HUDEP-2 (cell line): ENCODE data around the gene KRTAP10-9.
"Not testable (repeated sequence)": the region's sequence is repeated elsewhere in the genome, so short reads cannot be mapped to it uniquely, and the experiment has no call there.

Source experiments
- DNase-seq, 76 experiments: peaks; one replicate each; lab custom pipeline; 2025; ENCODE audit not compliant: unreplicated experiment in 76 of 76; lab: John Stamatoyannopoulos, UW

The KRTAP10-9 gene

DNA sequence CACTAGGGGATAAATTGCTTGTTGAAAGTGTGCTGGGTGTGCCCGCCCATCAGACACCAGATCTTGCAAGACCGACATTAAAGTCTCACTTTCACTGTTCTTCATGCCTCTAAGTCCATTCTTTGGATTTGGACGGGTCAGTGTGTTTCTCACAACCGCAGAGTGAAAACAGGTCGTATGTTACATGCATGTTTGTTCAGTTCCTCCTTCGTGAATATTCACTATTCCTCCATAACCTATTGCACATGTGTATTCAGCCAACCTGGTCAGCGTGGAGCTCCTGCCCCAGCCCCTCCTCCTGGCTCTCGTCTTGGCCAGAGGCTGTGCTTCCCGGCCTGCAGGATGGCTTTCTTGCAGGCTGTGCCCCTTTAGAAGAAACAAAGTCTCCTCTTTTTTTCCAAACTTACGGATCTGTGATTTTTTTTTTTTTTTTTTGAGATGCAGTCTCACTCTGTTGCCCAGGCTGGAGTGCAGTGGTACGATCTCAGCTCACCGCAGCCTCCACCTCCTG is 32.4 kb upstream of the KRTAP10-9 start:
- peak in 49 of 76 experiments; percentile 19 to 88 (median 58) for DNase-seq

DNA sequence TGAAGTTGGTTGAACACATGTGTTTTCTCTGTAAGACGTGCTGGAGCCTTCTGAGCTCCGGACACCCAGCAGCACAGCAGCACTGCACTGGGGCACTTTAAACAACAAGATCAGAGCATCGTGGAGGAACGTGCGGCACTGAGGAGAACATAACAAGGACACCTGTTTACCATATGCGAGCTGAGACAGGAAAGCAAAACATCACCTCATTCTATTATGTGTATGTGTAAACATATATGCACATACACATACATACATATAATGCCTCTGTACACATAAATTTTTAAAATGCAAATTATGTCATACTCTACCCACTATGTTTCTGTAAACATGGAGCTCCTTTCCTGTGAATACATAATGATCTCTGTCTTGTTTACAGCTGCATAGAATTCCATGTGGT is 31.4 kb upstream of the KRTAP10-9 start:
- no peak for DNase-seq

DNA sequence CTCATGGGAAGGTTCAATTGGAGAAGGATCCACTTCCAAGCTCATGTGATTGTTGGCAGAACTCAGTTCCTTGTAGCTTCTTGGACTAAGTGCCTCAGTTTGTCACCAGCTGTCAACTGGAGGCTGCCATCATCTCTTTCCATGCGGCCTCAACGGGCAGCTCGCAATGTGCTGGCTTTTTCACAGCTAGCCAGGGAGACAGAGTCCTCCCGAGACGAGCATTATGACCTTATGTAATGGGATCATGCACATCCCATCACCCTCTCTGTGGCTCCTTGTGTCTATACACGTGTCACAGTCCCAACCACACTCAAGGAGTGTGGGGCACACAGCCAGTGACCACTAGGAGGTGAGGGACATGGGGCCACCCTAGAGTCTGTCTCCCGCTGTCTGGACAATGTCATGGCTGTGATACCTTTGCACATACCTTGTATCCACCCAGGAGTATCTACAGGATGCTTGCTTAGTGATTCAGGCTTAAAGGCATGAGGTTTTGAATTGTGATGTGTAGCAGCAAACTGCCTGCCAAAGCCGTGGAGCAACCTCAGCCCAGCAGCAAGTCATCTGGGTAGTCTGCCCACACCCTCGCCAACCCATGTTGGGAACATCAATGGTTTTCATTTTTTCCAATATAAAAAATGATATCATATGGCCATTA is 30.7 kb upstream of the KRTAP10-9 start:
- no peak for DNase-seq

DNA sequence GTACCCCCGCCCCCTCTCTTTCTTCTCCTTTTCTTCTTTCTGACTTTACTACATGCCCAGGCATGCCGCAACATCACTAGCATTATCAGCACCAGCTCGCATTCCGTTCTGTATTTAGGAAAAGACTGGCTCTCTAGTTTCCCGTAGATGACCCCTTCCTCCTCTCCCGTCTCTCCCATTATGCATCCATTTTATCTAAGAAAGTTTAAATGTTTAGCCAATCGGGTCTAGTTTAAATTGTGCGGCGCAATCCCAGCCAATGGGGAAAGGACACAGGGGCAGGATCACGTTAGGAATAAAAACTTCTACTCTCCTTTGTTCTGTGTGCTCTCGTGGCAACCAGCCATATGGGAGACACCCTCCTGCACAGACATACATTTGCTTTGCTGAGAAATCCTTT is 28.8 kb upstream of the KRTAP10-9 start:
- no peak for DNase-seq

DNA sequence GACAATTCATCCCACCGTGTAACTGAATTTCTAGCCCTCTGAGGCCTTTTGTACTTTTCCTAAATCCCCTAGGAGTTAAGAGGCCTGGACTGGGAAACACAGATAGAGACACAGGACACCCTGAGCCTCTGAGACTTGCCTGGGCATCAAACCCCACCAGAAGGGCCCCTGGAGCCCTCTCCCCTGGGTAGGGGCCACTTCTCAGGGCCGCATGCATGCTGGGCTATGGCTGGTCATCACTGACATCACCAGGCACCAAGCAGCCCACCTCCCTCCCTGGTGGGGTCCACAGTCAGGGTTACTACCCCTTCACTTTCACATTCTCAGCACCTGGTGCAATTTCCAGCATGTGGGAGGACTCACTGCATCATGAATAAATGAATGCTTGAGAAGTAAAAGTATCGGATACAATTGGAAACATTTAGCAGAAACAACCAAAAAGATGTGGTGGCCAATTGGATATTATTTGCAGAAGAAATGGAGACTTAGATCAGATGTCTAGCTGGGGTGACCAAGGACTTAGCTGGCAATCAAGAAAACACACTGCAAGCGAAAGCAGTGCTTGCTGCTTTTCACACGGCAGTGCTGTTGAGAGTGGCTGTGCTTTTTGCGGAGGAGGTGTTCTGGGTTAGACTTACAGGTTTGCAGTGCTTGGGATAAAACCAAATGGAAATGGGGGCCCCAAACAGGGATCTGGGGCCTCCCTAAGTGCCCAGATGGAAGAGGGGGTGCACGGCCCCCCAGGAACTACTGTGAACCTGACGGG is 27.4 kb upstream of the KRTAP10-9 start:
- no peak for DNase-seq

DNA sequence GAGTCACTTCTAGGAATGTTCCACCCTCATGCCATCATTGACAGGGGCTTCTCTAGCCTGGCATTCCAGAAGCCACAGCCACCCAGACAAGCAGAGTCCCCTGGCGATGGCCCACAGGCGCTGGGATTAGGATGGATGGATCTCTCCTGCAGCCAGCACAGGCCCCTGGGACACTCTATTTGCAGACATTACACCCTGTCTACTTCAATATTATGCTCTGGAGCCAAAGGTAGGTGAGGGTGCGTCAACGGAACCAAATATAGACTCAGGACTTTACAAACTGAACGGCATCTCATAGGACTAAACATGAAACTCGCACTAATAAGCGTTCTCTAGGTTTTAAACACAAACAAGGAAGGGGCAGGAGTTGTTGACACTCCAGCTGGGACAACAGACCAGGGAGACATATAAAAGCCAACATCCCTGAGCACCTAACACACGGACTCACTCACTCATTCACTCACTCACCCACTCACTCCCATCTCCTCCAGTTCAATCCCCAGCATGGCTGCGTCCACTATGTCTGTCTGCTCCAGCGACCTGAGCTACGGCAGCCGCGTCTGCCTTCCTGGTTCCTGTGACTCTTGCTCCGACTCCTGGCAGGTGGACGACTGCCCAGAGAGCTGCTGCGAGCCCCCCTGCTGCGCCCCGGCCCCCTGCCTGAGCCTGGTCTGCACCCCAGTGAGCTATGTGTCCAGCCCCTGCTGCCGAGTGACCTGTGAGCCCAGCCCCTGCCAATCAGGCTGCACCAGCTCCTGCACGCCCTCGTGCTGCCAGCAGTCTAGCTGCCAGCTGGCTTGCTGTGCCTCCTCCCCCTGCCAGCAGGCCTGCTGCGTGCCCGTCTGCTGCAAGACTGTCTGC is 26.5 kb upstream of the KRTAP10-9 start, which contains the start of gene KRTAP10-7:
TSS of gene KRTAP10-7 (plus strand) at position 480 of the 861 bp plus-strand sequence. CDS start at position 505, 25 bp downstream.
- DNase-seq, result not testable (repeated sequence)

DNA sequence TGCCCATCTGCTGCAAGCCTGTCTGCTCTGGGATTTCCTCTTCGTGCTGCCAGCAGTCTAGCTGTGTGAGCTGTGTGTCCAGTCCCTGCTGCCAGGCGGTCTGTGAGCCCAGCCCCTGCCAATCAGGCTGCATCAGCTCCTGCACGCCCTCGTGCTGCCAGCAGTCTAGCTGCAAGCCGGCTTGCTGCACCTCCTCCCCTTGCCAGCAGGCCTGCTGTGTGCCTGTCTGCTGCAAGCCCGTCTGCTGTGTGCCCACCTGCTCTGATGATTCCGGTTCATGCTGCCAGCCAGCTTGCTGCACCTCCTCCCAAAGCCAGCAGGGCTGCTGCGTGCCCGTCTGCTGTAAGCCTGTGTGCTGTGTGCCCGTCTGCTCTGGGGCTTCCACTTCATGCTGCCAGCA is 25.8 kb upstream of the KRTAP10-9 start:
- DNase-seq, result peak in 8 of 76 experiments; percentile 10 to 42 (median 21)

DNA sequence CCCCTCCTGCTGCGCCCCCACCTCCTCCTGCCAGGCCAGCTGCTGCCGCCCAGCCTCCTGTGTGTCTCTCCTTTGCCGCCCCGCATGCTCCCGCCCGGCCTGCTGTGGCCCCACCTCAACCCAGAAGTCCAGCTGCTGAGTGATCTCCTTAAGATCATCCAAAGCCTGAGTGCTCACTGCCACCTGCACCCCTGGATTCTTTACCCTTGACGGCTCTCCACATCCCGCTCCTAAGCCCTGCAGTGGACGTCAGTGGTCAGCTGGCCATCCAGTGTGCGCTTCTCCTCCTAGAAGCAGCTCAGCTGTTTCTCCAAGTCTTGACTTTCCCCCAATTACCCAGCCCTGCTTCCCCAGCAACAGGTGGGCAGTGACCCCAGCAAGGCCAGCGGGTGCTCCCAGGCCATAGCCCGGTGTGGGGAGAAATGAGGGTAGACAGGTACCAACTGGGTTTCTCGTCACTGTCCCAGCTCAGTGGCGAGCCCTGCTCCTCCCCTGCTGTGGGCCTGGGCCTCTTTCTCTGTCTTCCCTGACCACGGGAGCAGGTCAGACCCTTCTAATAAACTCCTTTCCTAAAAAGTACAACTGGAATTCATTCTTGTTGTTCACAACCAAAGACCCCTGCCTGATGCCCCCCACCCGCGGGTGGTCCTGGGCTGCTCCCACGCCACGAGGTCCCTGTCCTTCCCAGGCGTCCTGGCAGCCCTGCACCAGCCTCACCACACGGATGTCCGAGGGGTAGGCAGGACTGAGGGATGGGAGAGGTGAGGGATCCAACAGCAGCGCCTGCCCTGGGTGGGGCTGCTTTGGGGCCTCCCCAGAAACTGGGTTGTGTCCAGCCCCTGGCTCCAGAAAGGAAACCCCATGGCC is 25.1 kb upstream of the KRTAP10-9 start:
- DNase-seq, result no peak

DNA sequence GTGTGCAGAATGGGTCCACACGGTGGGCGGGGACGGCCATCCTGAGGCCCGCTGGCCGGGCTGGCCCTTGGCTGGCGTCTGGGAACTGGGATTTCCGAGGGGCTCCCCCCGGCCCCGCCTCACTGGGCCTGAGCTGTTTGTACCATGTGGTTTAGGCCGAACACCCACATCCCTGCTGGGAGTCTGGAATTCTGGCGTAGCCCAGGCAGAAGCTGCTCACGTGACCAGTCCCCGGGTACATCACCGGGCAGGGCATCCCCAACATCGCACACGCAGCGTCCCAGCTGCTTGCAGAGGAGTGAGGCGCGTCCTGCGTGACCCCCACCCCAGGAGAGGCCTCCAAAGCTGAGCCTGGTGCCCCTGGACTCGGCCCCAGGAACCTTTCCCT is 24.4 kb upstream of the KRTAP10-9 start:
- DNase-seq, result no peak

DNA sequence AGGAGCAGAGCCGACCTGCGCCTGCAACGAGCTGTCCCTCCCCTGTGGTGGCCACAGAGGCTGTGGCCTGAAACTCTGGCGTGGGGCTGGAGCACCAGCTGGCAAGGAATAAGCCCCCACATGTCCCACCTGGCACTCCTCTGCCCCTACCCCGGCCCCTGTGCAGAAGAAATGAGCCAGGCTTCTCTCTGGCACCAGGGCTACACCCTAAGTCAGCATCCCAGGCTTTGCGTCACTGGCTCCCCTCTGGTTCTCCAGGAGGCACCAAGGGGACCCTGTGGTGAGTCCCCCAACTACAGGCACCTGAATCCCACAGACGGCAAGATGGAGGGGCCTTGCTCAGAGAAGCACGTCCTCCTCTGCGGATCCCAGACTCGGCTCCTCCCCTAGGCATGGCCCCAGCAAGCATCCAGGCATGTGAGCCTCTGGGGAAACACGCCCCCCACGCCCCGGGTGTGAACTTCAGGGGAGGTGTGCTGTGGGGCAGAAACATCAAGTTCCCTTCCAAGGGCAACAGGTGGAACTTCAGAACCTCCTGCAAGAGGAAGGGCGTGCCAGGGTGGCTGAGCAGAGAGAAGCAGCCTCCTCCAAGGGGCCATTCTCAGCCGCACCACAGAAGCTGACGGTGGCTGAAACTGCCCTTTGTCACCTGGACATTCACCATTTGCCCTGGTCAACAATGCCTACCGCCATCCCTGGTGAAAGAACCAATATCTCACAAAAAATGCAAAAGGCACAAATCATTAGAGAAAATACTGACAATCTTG is 23.6 kb upstream of the KRTAP10-9 start:
- DNase-seq, result no peak

DNA sequence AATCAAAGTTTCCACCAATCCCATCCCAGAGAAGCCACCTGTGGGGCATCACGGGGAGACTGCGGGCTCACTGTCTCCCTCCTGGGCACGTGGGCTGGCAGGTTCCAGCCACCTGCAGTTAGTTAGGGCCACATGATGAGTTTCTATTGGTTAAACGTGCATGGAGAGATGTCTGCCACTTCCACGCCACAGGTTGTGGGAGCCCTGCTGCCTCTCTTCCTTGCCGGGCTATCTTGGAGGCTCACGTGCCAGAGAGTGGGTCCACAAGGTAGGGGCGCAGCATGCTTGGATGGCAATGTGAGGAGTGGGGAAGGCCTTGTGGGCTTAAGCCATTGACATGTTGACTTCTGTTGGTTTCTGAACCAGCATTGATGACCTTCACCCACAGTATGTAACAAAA is 23.0 kb upstream of the KRTAP10-9 start:
- no peak for DNase-seq

DNA sequence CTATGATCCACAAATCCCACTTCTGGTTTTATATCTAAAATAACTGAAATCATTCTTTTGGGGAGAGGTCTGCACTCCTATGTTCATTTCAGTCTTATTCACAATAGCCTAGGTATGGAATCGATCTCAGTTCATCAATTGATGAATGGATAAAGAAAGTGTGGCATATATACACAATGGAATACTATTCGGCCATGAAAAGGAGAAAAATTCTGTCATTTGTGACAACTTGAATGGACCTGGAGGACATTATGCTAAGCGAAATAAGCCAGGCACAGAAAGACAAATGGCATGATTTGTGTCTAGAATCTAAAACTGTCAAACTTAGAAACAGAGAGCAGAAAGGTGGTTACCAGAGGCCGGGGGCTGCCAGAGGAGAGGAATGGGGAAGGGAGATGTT is 20.4 kb upstream of the KRTAP10-9 start:
- DNase-seq, result no peak

DNA sequence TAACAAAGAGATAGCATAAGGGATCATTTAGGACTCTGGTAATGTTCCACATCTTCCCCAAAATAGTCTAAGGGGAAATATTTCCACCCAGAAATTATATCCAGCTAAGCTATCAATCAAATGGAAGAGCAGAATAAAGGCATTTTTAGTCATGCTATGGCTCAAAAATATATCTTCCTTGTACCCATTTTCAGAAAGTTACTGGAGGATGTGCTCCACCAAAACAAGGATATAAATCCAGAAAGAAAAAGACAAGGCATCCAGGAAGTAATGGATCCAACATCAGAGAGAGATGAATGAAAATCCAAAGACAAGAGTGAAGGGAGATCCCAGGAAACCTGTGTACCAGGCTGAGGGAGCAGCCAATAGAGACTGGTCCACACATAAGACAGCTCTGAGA is 17.7 kb upstream of the KRTAP10-9 start:
- no peak for DNase-seq

DNA sequence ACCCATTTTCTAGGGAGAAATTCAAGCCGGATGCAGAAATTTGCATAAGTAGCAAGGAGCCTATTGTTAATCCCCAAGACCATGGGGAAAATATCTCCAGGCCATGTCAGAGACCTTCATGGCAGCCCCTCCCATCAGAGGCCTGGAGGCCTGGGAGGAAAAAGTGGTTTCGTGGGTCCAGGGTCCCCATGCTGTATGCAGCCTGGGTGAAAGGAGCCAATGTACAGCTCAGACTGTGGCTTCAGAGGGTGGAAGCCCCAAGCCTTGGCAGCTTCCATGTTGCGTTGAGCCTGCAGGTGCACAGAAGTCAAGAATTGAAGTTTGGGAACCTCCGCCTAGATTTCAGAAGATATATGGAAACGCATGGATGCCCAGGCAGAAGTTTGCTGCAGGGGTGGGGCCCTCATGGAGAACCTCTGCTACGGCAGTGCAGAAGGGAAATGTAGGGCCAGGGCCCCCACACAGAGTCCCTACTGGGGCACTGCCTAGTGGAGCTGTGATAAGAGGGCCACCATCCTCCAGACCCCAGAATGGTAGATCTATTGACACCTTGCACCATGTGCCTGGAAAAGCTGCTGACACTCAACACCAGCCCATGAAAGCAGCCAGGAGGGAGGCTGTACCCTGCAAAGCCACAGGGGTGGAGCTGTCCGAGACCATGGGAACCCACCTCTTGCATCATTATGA is 16.6 kb upstream of the KRTAP10-9 start:
- not testable (repeated sequence) for DNase-seq

DNA sequence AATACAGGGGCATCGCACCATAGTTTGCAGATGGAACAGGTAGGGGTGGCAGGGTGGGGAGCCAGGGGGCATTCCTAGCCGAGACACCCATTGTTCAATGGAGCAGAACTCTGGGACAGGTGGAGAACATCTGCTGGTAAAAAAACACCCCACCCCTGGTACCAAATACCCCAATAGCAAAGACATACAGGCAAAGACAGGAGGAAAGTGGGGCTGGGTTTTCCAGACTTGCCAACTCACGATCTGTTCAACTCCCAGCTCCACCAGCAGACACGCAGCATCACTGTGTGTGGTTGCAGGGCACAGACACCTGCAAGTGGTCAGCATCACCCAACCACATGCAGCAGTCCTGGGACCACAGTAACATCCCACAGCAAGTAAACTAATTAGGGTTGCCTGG is 15.3 kb upstream of the KRTAP10-9 start:
- no peak for DNase-seq

DNA sequence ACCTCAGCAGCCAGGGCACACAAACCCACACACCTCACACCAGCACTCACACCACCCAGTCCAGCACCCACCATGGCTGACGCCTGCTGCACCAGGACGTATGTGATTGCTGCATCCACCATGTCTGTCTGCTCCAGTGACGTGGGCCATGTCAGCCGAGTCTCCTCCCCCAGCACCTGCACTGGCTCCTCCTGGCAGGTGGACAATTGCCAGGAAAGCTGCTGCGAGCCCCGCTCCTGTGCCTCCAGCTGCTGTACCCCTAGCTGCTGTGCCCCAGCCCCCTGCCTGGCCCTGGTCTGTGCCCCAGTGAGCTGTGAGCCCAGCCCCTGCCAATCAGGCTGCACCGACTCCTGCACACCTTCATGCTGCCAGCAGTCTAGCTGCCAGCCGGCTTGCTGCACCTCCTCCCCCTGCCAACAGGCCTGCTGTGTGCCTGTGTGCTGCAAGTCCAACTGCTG is 14.8 kb upstream of the KRTAP10-9 start, which contains the start of gene KRTAP10-8:
TSS of gene KRTAP10-8 (plus strand) at position 51 of the 458 bp plus-strand sequence. CDS start at position 73, 22 bp downstream.
- DNase-seq, result no peak

DNA sequence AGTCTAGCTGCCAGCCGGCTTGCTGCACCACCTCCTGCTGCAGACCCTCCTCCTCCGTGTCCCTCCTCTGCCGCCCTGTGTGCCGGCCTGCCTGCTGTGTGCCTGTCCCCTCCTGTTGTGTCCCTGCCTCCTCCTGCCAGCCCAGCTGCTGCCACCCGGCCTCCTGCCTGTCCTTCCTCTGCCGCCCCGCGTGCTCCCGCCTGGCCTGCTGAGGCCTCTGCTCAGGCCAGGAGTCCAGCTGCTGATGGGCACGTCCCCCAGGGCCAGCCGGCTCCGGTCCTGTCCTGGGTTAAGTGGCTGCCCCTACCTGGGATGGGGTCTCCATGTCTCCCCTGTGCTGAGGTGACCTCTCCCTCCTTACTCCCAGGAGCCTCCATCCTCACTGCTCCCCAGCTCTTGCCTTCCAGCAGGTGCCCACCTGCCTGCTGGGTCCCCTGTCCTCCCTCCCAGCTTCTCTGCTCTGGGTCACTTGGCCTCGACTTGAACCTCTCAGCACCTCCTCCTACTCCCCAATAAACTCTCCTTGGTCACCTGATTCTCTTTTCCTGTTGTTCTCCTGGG is 14.1 kb upstream of the KRTAP10-9 start:
- no peak for DNase-seq
